HEK293T (cell line): Measurements from ENCODE around the gene NOS3.

ENCODE experiments used
- CTCF ChIA-PET: fragments of 350-600 bp; formaldehyde crosslinking; extraction: SDS; loops from one replicate; lab custom pipeline; 2021; ENCODE audit warnings: antibody characterized with exemption, inconsistent platforms; lab: Yijun Ruan, JAX
- POLR2A ChIA-PET: fragments of 350-600 bp; formaldehyde crosslinking; extraction: SDS; loops from one replicate; lab custom pipeline; 2020; ENCODE audit warnings: antibody characterized with exemption, inconsistent platforms; lab: Yijun Ruan, JAX
- DNase-seq: peaks from one replicate; pipeline ENCODE4 v3.0.0; 2012; ENCODE audit warnings: mixed read lengths; ENCODE audit errors: extremely low spot score
- ARNT ChIP-seq: fragments of 450-650 bp; IDR thresholded peaks from 2 replicates; pipeline ENCODE4 v1.6.1; 2017; ENCODE audit warnings: mild to moderate bottlenecking
- BHLHE40 ChIP-seq: fragments of 450-650 bp; IDR thresholded peaks from 2 replicates; pipeline ENCODE4 v1.6.1; 2016; ENCODE audit warnings: mild to moderate bottlenecking, moderate library complexity, borderline replicate concordance
- CTBP1 ChIP-seq: fragments of 450-650 bp; IDR thresholded peaks from 2 replicates; pipeline ENCODE4 v1.6.1; 2016; ENCODE audit warnings: borderline replicate concordance
- ELF4 ChIP-seq: fragments of 450-650 bp; IDR thresholded peaks from 2 replicates; pipeline ENCODE4 v1.6.1; 2017; ENCODE audit warnings: antibody characterized with exemption
- FOXA1 ChIP-seq: fragments of 450-650 bp; IDR thresholded peaks from 2 replicates; pipeline ENCODE4 v1.6.1; 2016; ENCODE audit warnings: mild to moderate bottlenecking
- FOXK2 ChIP-seq: fragments of 450-650 bp; IDR thresholded peaks from 2 replicates; pipeline ENCODE4 v1.6.1; 2016; ENCODE audit warnings: mild to moderate bottlenecking
- FOXM1 ChIP-seq: fragments of 450-650 bp; IDR thresholded peaks from 2 replicates; pipeline ENCODE4 v1.6.1; 2017; ENCODE audit warnings: mild to moderate bottlenecking, borderline replicate concordance
- HDGF ChIP-seq: fragments of 450-650 bp; IDR thresholded peaks from 2 replicates; pipeline ENCODE4 v1.6.1; 2017; ENCODE audit warnings: antibody characterized with exemption, borderline replicate concordance
- L3MBTL2 ChIP-seq: fragments of 450-650 bp; conservative IDR thresholded peaks from 2 replicates; pipeline ENCODE4 v1.6.1; 2016; ENCODE audit warnings: mild to moderate bottlenecking
- LEF1 ChIP-seq: fragments of 450-650 bp; IDR thresholded peaks from 2 replicates; pipeline ENCODE4 v1.6.1; 2017; ENCODE audit warnings: mild to moderate bottlenecking, borderline replicate concordance
- NFRKB ChIP-seq: fragments of 450-650 bp; IDR thresholded peaks from 2 replicates; pipeline ENCODE4 v1.6.1; 2016; ENCODE audit warnings: mild to moderate bottlenecking, moderate library complexity
- PKNOX1 ChIP-seq: fragments of 450-650 bp; IDR thresholded peaks from 2 replicates; pipeline ENCODE4 v1.6.1; 2016
- SP1 ChIP-seq: fragments of 450-650 bp; IDR thresholded peaks from 2 replicates; pipeline ENCODE4 v1.6.1; 2017
- SUZ12 ChIP-seq: fragments of 450-650 bp; IDR thresholded peaks from 2 replicates; pipeline ENCODE4 v1.6.1; 2016; ENCODE audit warnings: mild to moderate bottlenecking
- TARDBP ChIP-seq: fragments of 450-650 bp; IDR thresholded peaks from 2 replicates; pipeline ENCODE4 v1.6.1; 2016
- ZNF384 ChIP-seq: fragments of 450-650 bp; IDR thresholded peaks from 2 replicates; pipeline ENCODE4 v1.6.1; 2016

Gene NOS3

GRCh38 chr7:151028948-151029501 is 38.2 kb downstream of the NOS3 start:
- TF ChIP-seq ELF4, result no peak
- no peak for TF ChIP-seq PKNOX1
- TF ChIP-seq FOXK2, result no peak
- TF ChIP-seq CTBP1, result no peak
- TF ChIP-seq ARNT, result no peak
- no peak for TF ChIP-seq SUZ12
- TF ChIP-seq BHLHE40, result no peak
- no peak for TF ChIP-seq LEF1
- TF ChIP-seq HDGF, result no peak
- no peak for TF ChIP-seq FOXM1
- no peak for TF ChIP-seq FOXA1
- no peak for TF ChIP-seq L3MBTL2

GRCh38 chr7:151031011-151031410 is 40.2 kb downstream of the NOS3 start:
- ChIA-PET CTCF (no interaction called here), POLR2A (no interaction called here)
- TF ChIP-seq L3MBTL2, result no peak
- no peak for DNase-seq

More at GRCh38 chr7:151028948-151029501, 38.2 kb downstream of the NOS3 start:
- CTCF ChIA-PET, result interaction anchor here (0.7 to 3.7 kb wide), 6 partner anchors 11 to 131 kb away, joined by 3 to 40 read pairs (median 4); partner anchors contain the start of gene ASIC3
- POLR2A ChIA-PET, result interaction anchor here (1.0 to 2.4 kb wide), 18 partner anchors 9 to 1404 kb away, joined by 3 to 30 read pairs (median 8); partner anchors contain the start of genes ABCF2, AGAP3, CDK5 and FASTK
- no peak for DNase-seq

GRCh38 chr7:151032936-151033863 is 42.4 kb downstream of the NOS3 start:
- CTCF ChIA-PET, result no interaction called here
- no peak for DNase-seq
- TF ChIP-seq NFRKB (no peak), LEF1 (no peak), FOXM1 (no peak), SUZ12 (no peak), ELF4 (no peak), TARDBP (no peak), SP1 (no peak), FOXK2 (no peak), BHLHE40 (no peak), ARNT (no peak), HDGF (no peak), FOXA1 (no peak), L3MBTL2 (no peak), PKNOX1 (no peak), ZNF384 (no peak), CTBP1 (no peak)
- POLR2A ChIA-PET, result interaction anchor here (1.1 to 1.4 kb wide), 2 partner anchors 12 to 52 kb away, joined by 3 to 4 read pairs; no protein-coding TSS in a partner anchor

GRCh38 chr7:151033864-151034249 is 43.0 kb downstream of the NOS3 start:
- ChIA-PET CTCF (no interaction called here), POLR2A (no interaction called here)
- no peak for TF ChIP-seq ZNF384
- no peak for TF ChIP-seq L3MBTL2
- no peak for TF ChIP-seq FOXA1
- TF ChIP-seq PKNOX1, result no peak
- TF ChIP-seq SUZ12, result no peak
- TF ChIP-seq ELF4, result no peak
- TF ChIP-seq ARNT, result no peak
- no peak for TF ChIP-seq FOXK2
- no peak for TF ChIP-seq SP1
- TF ChIP-seq FOXM1, result no peak
- no peak for TF ChIP-seq LEF1
- no peak for TF ChIP-seq HDGF
- DNase-seq, result no peak

GRCh38 chr7:151034312-151035025 is 43.7 kb downstream of the NOS3 start:
- CTCF ChIA-PET, result no interaction called here
- no peak for DNase-seq
- POLR2A ChIA-PET, result no interaction called here
- TF ChIP-seq FOXK2 (no peak), HDGF (no peak), FOXA1 (no peak), FOXM1 (no peak), SP1 (no peak), CTBP1 (no peak), TARDBP (no peak), ARNT (no peak), L3MBTL2 (no peak), SUZ12 (no peak), ZNF384 (no peak), ELF4 (no peak), PKNOX1 (no peak), NFRKB (no peak), LEF1 (no peak), BHLHE40 (no peak)
